ENCODE measurements around the gene REPIN1.

The REPIN1 gene

GRCh38 chr7:150360363-150361058 is 8.1 kb upstream of the REPIN1 start:
- H3K4me3 ChIP-seq (ENCODE audit: low read length) = no peak overlapping the region
- no peak for TF ChIP-seq CTCF (conservative IDR thresholded peaks at IDR 0.05; ENCODE audit: low read depth, low read length)
- no peak for DNase-seq (ENCODE audit: low read depth)

GRCh38 chr7:150361402-150361801 is 7.2 kb upstream of the REPIN1 start:
- no peak overlapping the region for H3K4me3 ChIP-seq (ENCODE audit: low read length)
- no peak for DNase-seq (ENCODE audit: low read depth)
- TF ChIP-seq CTCF (conservative IDR thresholded peaks at IDR 0.05; ENCODE audit: low read depth, low read length) = no peak

GRCh38 chr7:150361807-150362621 is 6.6 kb upstream of the REPIN1 start:
- TF ChIP-seq CTCF (conservative IDR thresholded peaks at IDR 0.05; ENCODE audit: low read depth, low read length) = no peak
- no peak overlapping the region for H3K4me3 ChIP-seq (ENCODE audit: low read length)
- no peak for DNase-seq (ENCODE audit: low read depth)

- no peak for TF ChIP-seq CTCF (conservative IDR thresholded peaks at IDR 0.05; ENCODE audit: low read depth, low read length)
- H3K4me3 ChIP-seq (ENCODE audit: low read length) = no peak overlapping the region
Measured at GRCh38 chr7:150363370-150363769, 5.3 kb upstream of the REPIN1 start.

GRCh38 chr7:150363872-150364271 is 4.8 kb upstream of the REPIN1 start:
- no peak for DNase-seq (ENCODE audit: low read depth)
- no peak for TF ChIP-seq CTCF (conservative IDR thresholded peaks at IDR 0.05; ENCODE audit: low read depth, low read length)
- no peak overlapping the region for H3K4me3 ChIP-seq (ENCODE audit: low read length)

More at GRCh38 chr7:150363370-150363769, 5.3 kb upstream of the REPIN1 start:
- no peak for DNase-seq (ENCODE audit: low read depth)

GRCh38 chr7:150365194-150365593 is 3.4 kb upstream of the REPIN1 start:
- H3K4me3 ChIP-seq (ENCODE audit: low read length) = no peak overlapping the region
- TF ChIP-seq CTCF (conservative IDR thresholded peaks at IDR 0.05; ENCODE audit: low read depth, low read length) = no peak
- no peak for DNase-seq (ENCODE audit: low read depth)

All from retinal pigment epithelial cell (primary cell).